HG03139 (cell line): ENCODE results near the gene MEAF6.
"Not testable (repeated sequence)": the region's sequence is repeated elsewhere in the genome, so short reads cannot be mapped to it uniquely, and the experiment has no call there.

Experiments used
- ATAC-seq: cut with Tn5 transposase; IDR thresholded peaks from one replicate; pipeline ENCODE4 v1.9.1; 2021; ENCODE audit not compliant: unreplicated experiment

Gene MEAF6

DNA sequence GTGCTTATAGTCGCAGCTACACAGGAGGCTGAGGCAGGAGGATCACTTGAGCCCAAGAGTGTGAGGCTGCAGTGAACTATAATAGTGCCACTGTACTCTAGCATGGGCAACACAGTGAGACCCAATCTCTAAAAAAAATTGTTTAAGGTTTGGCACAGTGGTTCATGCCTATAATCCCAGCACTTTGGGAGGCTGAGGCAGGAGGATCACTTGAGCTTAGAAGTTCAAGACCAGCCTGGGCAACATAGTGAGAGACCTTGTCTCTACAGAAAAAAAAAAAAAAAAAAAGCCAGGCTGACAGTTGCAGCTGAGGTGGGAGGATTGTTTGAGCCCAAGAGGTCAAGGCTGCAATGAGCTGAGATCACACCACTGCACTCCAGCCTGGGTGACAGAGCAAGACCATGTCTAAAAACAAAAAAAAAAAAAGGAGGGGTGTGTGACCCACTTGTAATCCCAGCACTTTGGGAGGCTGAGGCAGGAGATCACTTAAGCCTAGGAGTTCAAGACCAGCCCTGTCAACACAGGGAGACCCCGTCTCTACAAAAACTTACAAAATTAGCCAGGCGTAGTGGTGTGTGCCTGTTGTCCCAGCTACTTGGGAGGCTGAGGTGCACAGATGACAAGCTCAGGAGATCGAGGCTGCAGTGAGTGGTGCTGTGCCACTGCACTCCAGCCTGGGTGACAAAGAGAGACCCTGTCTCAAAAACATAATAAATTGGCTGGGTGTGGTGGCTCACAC is 18.0 kb upstream of the MEAF6 start:
- not testable (repeated sequence) for ATAC-seq

DNA sequence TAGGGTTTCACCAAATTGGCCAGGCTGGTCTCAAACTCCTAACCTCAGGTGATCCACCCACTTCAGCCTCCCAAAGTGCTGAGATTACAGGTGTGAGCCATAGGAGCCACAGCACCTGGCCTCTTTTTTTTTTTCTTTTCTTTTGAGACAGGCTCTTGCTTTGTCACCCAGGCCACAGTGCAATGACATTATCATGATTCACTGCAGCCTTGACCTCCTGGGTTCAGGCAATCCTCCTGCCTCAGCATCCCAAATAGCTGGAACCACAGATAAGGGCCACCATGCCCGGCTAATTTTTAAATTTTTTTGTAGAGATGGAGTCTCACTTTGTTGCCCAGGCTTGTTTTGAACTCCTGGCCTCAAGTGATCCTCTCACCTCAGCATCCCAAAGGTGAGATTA is 15.3 kb upstream of the MEAF6 start:
- ATAC-seq, result not testable (repeated sequence)

DNA sequence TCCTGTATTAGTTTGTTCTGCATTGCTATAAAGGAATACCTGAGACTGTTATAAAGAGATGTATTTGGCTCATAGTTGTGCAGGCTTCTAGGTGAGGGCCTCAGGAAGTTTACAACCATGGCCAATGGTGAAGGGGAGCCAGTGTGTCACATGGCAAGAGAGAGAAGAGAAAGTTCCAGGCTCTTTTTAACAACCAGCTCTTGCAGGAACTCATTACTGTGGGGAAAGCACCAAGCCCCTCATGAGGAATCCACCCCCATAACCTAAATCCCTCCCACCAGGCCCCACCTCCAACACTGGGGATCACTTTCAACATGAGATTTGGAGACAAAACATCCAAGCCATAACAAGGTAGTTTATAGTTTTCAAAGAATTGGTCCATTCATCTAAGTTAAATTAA is 5.0 kb upstream of the MEAF6 start:
- no peak for ATAC-seq

DNA sequence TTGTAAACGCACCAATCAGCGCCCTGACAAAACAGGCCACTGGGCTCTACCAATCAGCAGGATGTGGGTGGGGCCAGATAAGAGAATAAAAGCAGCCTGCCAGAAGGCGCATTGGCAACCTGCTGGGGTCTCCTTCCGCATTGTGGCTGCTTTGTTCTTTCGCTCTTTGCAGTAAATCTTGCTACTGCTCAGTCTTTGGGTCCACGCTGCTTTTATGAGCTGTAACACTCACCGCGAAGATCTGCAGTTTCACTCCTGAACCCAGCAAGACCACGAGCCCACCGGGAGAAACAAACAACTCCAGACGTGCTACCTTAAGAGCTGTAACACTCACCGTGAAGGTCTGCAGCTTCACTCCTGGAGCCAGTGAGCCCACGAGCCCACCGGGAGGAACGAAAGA is 4.4 kb upstream of the MEAF6 start:
- ATAC-seq, result not testable (repeated sequence)

DNA sequence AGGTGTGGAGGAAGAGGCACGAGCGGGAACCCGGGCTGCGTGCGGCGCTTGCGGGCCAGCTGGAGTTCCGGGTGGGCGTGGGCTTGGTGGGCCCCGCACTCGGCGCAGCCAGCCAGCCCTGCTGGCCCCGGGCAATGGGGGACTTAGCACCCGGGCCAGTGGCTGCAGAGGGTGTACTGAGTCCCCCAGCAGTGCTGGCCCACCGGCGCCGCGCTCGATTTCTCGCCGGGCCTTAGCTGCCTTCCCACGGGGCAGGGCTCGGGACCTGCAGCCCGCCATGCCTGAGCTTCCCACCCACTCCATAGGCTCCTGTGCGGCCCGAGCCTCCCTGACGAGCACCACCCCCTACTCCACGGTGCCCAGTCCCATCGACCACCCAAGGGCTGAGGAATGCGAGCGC is 3.7 kb upstream of the MEAF6 start:
- not testable (repeated sequence) for ATAC-seq

DNA sequence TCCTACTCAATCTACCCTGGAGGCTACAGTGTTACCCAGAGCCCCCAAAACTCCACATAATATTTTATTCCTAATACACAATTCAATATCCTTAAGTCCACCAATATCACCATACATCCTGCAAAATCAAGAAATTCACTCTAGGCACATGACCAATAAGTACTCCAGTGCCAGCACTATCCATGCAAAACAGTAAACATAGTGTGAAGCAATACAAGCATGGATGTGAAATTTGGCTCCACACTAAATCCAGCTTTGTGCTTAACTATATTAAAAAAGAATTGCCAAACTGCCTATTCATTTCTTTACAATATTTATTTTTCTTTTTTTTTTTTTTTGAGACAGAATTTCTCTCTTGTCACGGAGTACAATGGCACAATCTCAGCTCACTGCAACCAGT is 3.0 kb upstream of the MEAF6 start:
- ATAC-seq, result no peak

DNA sequence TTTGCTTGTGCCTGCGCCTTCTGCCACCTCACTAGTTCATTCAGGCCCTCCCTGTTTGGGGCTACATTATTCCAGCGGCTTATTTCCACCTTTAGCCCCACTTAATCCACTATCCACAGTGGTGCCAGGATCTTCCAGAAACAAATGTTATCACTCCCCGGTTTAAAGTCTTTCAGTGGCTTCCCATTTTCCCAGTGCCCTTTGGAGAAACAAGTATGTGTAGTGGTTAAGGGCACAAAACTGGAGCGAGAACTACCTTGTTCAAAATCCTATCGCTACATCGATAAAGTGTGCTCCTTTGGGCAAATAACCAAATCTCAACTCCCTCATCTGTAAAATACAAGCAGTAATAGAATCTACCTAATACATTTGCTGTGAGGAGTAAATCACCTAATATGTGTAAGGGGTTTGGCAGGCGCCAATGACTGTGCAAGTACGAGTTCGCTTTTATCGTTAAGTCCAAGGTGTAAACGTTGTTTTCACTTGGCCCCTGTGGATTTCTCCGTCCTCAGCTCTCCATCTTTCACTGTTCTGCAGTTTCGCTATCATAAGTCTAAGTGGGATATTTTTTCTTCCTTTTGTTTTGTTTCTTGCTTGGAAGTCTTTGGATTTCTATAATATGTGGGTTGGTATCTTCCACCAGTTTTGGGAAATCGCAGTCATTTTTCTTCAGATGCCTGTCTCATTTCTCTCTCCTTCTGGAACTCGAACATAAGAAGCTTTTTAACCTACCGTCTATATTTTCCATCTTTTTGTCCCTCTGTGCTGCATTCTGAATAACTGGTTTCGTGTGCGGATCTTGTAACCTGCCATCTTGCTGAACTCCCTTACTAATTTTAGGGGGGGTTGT is 844 bp upstream of the MEAF6 start:
- no peak for ATAC-seq

DNA sequence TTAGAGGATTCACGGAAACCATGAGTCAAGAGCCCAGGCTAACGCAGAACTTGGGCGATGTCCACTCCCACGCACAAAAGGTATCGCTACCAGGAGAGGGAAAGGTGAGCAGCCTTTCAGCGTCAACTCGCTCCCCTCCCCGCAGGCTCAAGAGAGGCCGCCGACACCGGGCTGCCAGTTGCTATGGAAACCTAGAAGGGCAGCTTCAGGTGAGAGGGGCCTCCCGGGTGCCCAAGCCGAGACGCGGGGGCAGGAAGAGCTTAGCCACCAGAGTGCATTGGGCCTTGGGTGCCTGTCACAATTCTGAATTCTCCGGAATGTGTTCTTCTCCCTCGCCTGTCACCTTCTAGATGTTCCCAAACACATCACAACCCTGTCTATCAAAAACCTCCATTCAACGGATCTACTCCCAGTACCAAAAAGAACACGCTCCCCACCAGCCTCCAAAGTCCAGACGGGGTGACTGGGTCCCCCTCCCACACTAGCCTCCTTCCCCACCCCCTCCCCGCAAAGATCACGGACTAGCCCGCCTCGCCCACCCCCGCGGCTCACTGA is 694 bp downstream of the MEAF6 start:
- ATAC-seq, result peak; percentile 27

DNA sequence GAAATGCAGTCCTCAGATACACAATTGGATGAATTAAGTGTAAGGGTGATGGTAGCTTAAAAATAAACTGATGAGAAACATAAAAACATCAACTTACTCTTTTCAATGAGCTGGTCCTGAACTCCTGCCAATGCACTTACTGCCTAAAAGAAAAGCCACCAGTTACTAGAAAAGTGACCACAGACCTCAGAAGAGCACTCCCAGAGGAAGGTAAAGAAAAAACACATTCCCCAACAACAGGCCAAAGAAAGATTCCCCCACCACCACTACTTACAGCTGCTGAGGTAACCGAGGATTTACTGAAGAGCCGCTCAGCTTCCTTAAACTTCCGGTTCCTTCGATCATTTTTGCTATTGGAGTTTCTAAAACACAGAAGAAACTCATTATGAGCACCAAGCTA is 5.4 kb downstream of the MEAF6 start:
- ATAC-seq, result no peak

DNA sequence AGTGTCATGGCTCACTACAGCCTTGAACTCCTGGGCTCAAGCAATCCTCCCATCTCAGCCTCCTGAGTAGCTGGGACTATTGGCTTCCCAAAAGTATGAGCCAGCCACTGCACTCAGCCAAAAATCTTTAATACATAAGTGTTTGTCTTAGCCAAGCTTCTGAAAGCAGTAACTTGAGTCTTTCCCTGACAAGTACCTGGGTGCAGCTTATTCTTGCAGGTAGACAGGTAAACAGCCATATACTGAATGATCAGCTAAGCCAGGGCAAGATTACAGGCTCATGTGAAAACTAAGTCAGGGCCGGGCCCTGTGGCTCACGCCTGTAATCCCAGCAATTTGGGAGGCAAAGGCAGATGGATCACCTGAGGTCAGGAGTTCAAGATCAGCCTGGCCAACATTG is 7.8 kb downstream of the MEAF6 start:
- ATAC-seq, result no peak

DNA sequence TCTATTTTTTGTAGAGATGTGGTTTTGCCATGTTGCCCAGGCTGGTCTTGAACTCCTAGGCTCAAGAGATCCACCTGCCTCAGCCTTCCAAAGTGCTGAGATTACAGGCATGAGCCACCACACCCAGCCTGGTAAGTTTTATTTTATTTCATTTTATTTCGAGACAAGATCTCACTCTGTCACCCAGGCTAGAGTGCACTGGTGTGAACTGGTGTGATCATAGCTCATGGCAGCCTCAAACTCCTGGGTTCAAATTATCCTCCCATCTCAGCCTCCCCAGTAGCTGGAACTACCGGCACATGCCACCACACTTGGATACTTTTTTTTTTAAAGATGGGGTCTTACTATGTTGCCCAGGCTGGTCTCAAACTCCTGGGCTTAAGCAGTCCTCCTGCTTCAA is 11.8 kb downstream of the MEAF6 start:
- not testable (repeated sequence) for ATAC-seq

DNA sequence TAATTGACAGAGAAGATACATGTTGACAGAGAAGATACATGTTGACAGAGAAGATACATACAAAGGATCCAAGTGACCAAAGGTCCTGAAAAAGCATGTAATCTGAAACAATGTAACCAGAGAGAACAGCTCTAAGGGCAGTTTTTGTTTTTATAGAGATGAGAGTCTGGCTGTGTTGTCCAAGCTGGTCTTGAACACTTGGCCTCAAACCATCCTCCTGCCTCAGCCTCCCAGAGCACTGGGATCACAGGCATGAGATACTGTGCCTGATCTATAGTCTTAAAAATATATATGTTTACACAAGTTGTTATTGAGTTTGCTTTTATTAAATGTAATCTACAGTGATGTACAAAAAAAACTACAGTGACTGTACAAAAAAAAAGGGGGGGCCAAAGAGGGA is 12.5 kb downstream of the MEAF6 start:
- no peak for ATAC-seq

DNA sequence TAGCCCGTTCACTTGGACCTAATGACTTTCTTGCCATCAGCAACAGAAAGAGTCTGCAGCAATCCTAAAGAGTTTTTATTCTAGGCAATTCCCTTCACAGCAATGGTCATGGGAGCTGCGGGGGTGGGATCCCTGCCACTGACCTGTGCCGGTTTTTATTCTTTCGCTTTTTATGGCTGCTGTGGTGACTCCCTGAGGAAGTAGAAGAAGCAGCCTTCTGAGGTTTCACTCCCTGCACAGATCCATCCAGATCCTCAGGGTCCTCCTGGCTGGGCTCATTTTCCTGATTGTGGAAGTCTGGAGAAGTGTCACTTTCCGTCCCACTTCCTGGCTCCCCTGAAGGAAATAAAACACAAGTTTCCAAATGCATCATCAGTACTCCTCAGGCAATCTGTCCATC is 12.9 kb downstream of the MEAF6 start:
- ATAC-seq, result no peak

DNA sequence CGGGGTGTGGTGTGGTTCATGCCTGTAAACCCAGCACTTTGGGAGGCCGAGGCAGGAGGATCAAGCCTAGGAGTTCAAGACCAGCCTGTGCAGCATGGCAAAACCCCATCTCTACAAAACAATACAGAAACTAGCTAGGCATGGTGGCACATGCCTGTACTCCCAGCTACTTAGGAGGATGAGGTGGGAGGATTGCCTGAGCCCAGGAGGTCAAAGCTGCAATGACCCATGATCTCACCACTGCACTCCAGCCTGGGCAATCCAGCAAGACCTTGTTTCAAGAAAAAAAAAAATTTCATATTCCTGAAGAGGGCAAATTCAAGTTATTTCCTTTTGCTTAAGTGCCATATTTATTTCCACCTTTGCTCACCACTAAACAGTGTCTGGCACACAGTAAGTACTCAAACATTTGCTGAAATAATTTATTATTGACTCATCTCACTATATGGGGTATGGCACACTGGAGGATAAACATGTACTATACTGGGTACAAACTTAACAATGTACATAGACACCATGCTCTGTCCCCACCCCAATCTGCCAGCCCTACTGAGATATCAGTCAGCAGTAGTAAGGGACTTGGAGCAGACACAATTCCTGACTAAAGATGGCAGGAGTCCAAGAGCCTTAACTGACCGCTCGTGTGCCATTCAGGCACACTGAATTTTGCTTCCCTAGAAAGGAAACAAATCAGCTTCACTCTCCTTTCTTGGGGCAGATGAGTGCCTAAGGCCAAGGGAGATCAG is 15.5 kb downstream of the MEAF6 start:
- no peak for ATAC-seq

DNA sequence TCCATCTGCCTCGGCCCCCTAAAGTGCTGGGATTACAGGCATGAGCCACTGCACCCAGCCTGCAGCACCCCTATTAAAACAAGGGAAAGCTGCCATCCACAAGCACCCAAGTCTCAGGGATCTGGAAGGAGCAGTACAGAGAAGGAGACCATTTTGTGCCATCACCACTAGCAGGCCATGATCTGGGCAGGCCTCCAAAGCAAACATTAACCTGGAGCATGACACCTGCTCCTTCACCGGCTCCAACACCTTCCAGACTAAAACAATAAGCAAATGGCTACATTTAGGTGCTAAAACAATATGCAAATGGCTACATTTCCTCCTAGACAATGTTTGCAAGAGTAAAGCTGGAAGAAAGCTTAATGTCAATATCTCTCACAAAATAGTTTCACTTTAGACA is 16.7 kb downstream of the MEAF6 start:
- no peak for ATAC-seq

DNA sequence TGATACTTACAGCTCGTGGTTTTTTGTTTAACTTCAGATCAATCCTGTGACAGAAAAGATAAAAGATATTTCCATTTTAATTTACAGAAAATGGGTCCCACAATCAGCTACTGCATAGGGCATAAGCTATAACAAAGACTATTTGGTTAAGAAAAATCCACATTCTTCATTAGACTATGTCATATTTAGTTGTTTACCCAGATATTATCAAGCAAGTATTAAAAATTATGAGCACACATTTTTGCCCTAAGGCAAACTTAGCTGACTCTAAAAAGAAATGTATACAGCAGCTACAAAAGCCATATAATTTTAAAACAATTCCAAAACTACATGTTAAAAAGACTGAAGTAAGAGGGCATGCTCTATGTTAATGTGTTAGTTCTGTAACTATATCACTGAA is 18.7 kb downstream of the MEAF6 start:
- ATAC-seq, result no peak

DNA sequence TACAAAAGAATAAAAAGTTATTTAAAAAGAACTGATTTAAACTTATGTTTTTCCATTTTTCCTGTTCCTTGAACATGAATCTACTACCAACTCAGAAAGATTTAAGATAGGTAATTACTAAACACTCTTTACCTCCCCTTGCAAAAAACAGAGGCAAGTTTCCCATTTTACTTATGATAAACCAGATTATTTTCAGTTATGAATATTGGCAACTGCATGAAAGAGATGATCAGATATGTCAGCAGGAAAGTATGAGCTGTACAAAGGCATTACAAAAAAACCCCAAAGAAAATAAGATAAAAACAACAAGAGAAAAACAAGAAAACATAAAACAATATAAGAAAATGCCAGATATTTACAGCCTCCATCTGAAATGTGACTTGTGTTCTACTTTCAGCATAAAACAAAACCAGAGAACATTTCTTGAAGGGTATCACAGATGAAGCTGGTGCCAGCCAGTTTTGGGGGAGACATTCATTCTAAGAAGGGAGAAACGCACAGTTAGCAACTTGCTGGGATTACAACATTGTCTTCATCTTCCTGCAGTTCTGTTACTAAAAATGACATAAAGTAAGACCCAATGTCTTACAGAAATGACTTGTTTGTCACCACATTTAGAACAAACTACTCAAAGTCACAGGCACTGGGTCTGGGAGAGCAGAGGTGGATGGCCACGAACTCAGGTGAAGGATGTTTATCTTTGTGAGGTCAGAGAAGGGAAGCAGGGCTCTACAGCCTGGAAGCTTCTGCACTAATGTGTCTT is 21.0 kb downstream of the MEAF6 start:
- no peak for ATAC-seq

DNA sequence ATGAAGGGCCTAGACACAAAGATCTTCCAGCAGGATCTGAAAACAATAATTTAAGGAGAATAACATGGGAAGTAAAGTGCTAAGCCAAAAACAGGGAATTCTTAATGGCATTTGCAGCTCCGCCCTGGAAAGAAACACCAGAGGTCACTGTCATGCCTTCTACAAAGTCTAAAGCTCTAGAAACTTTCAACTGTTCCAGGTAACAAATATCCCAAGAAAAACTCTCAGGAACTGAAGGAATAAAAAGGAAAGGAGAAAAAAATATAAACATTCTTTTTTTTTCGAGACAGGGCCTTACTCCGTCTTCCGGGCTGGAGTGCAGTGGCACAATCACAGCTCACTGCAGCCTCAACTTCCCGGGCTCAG is 27.0 kb downstream of the MEAF6 start:
- no peak for ATAC-seq

DNA sequence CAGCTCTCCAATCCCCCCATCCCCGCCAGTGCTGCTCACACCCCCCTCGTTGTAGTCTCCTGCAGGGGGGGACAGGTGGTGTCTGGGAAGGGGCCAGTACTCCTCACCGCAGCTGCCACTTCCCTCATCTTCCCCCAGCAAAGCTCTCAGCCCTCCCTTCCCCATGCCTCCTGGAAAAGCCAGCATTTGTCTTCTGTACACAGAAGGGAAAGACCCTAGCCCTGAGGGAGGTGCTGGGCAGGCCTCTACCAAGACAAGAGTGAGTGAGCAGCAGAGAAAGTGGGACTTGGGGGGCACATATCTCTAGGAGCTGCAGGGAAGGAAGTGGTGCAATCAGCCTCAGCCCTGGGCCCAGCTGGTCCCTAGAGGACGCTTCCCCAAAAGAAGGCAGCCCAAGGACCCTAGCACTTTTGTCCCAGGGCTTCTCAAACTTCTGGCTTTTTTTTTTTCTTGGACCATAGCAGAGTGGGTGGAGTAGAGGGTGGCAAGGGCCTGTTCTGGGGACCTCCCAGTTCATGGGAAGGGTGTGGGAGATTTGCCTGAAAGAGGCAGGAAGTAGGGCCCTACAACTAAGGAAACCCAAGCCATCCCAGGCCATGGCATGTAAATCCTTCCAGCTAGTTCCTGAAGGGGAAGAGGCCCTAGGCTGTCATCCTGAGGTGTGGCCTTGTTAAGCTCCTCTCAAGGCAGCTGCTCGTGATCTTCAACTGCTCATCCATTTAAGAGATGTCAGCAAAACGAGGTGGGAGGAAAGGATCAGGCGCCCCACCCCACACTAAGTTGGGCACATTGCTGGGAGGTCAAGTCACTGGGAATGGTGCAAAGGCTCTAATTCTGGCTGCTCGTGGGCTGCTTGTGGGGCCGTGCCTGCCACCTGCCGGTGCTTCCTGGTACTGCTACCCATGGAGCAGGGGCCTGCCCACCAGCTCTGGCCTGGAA is 27.6 kb downstream of the MEAF6 start:
- ATAC-seq, result no peak
